Esophagus squamous epithelium (tissue), 5 donors: Measurements from ENCODE around the gene SEMA5A. TPM values are rescaled to one million over a fixed set of nuclear protein-coding genes. Genes with fewer than 3 reads are reported as not detected.

ENCODE experiments used
- DNase-seq: peaks from one replicate; lab custom pipeline; 2025; lab: John Stamatoyannopoulos, UW
- H3K27ac ChIP-seq, 4 donors: fragments of 200-600 bp; sonication (generic); one replicate each; pipeline ENCODE4 v1.5.1; 2016 to 2019; ENCODE audit warnings: mild to moderate bottlenecking in 1 of 4
- H3K27me3 ChIP-seq, 4 donors: fragments of 200-600 bp; sonication (generic); 1 replicate in 3 of 4; 2 replicates in 1 of 4; pipeline versions ENCODE4 v1.5.1 to v1.6.0; 2017 to 2021; ENCODE audit warnings: antibody characterized with exemption in 1 of 4
- H3K36me3 ChIP-seq, 3 donors: fragments of 200-600 bp; sonication (generic); one replicate each; pipeline ENCODE4 v1.5.1; 2016 to 2019
- H3K4me1 ChIP-seq, 3 donors: fragments of 200-600 bp; sonication (generic); one replicate each; pipeline ENCODE4 v1.5.1; 2017 to 2019
- H3K4me3 ChIP-seq, 4 donors: fragments of 200-600 bp; sonication (generic); 1 replicate in 3 of 4; 2 replicates in 1 of 4; pipeline ENCODE4 v1.5.1; 2016 to 2019; ENCODE audit warnings: mild to moderate bottlenecking in 2 of 4, moderate library complexity in 1 of 4
- H3K9me3 ChIP-seq, 3 donors: fragments of 200-600 bp; sonication (generic); one replicate each; pipeline ENCODE4 v1.5.1; 2016 to 2019
- CTCF ChIP-seq, 6 experiments: fragments of 450-650 bp in 4 of 6; fragments of 200-600 bp in 2 of 6; sonication (generic) in 2 of 6; IDR thresholded peaks; one replicate each; pipeline ENCODE4 v1.5.1; 2016 to 2019; ENCODE audit warnings: antibody characterized with exemption in 6 of 6, mild to moderate bottlenecking in 4 of 6, moderate library complexity in 4 of 6
- POLR2A ChIP-seq, 4 donors: fragments of 450-650 bp; IDR thresholded peaks; one replicate each; pipeline ENCODE4 v1.6.1; 2017; ENCODE audit warnings: antibody characterized with exemption in 4 of 4, mild to moderate bottlenecking in 4 of 4, moderate library complexity in 3 of 4
- WGBS, 2 donors: methylation state at CpG; one replicate each; pipeline ENCODE4 v1.1.5; 2018; 5-methylcytosine and 5-hydroxymethylcytosine counted together
- intact Hi-C: fragments of 100-400 bp; cut with DNase I; formaldehyde crosslinking; loops from one replicate; pipeline ENCODE4 v1.15.0; 2022
- total RNA-seq, 4 donors: library from RNA; depleted of rRNA; stranded (reverse); fragments of >200 nt; gene quantifications; one replicate each; pipeline ENCODE4 v1.1.0, GENCODE V29; 2016
- donor health status: DM: yes; HTN: yes; CAD: no.

Gene SEMA5A
- total RNA-seq, 4 donors from 2014 or later: 3.9 to 9.4 (median 8.4) TPM

GRCh38 chr5:9496801-9497200 is 49.1 kb downstream of the SEMA5A start:
- Histone ChIP-seq H3K9me3 (no peaks in the 10 kb centered on the region), H3K4me1 (no peaks in the 10 kb centered on the region), H3K4me3 (no peak overlapping the region), H3K36me3 (no peaks in the 10 kb centered on the region), H3K27me3 (no peaks in the 10 kb centered on the region), H3K27ac (no peak overlapping the region)
- TF ChIP-seq CTCF (IDR thresholded peaks at IDR 0.05) (no peak), POLR2A (IDR thresholded peaks at IDR 0.05) (no peak)
- DNase-seq: no peak
- intact Hi-C loops: no loop called here
- WGBS, 2 donors: 63 to 86% methylated on average over 1 of the region's 1 CpG

GRCh38 chr5:9495121-9495520 is 50.8 kb downstream of the SEMA5A start:
- no peaks in the 10 kb centered on the region for H3K36me3 ChIP-seq

DNA sequence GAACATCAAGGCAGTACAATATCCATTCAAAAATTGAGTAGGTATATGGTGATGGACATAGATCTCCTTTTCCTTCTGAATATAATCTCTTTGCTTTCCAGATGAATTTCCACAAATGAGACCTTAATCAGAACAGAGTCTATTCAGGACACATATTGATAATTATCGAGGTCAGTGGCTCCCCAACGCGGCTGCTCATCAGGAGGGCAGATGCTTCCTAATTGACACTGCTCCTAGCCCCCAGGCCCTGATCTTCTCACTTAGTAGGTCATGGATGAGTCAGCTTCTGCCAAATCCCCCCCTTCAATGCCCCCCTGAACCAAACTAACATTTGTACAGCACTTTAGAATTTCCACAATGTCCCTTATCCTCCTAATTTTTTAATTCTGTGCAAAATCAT is 51.6 kb downstream of the SEMA5A start:
- Histone ChIP-seq H3K36me3 (no peaks in the 10 kb centered on the region), H3K4me3 (no peak overlapping the region), H3K4me1 (no peaks in the 10 kb centered on the region), H3K27me3 (no peaks in the 10 kb centered on the region), H3K9me3 (no peaks in the 10 kb centered on the region), H3K27ac (no peak overlapping the region)
- intact Hi-C loops: no loop called here
- TF ChIP-seq POLR2A (IDR thresholded peaks at IDR 0.05) (no peak), CTCF (IDR thresholded peaks at IDR 0.05) (no peak)
- no peak for DNase-seq
- 91 to 93% methylated on average over 3 of the region's 3 CpGs for WGBS, 2 donors

More at GRCh38 chr5:9495121-9495520, 50.8 kb downstream of the SEMA5A start:
- Histone ChIP-seq H3K4me1 (no peaks in the 10 kb centered on the region), H3K9me3 (no peaks in the 10 kb centered on the region), H3K4me3 (no peak overlapping the region), H3K27ac (no peak overlapping the region), H3K27me3 (no peaks in the 10 kb centered on the region)
- intact Hi-C loops: no loop called here
- DNase-seq: no peak
- no peak for TF ChIP-seq CTCF (IDR thresholded peaks at IDR 0.05)
- TF ChIP-seq POLR2A (IDR thresholded peaks at IDR 0.05): no peak
- WGBS, 2 donors: 86 to 92% methylated on average over 4 of the region's 4 CpGs

DNA sequence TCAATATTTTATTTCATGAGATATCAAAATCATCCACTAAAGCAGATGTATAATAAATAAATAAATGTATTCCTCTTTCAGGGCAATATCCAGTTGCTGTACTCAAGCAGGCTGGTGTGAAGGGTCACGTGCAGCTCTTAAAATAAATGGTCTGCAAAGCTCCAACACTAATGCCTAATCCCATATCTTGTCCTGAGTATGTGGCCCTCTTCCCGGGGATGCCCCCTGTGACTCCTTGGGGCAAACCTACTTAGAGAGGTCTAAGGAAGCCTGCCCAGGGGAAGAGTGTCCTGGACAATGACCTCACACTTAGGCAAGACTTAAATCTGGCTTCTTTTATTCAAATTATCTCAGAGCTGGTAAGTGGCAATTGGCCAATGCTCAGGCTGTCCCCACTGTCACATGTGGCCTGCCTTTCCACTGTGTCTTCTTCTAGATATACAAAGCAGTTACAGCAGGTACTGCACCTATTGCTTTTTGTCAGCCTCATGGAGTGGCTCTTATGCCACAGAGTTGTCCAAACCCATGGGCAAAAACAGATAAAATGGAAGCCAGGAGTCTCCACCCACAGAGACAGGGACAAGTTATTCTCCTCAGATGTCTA is 55.3 kb downstream of the SEMA5A start:
- intact Hi-C loops: no loop called here
- TF ChIP-seq CTCF (IDR thresholded peaks at IDR 0.05) (no peak), POLR2A (IDR thresholded peaks at IDR 0.05) (no peak)

GRCh38 chr5:9483779-9484178 is 62.1 kb downstream of the SEMA5A start:
- no peak overlapping the region for H3K27ac ChIP-seq
- no peaks in the 10 kb centered on the region for H3K4me1 ChIP-seq
- peaks cover 0 to 3% (median 0%) of the 10 kb centered on the region in 3 donors for H3K9me3 ChIP-seq
- H3K36me3 ChIP-seq: no peaks in the 10 kb centered on the region
- TF ChIP-seq POLR2A (IDR thresholded peaks at IDR 0.05) (no peak), CTCF (IDR thresholded peaks at IDR 0.05) (no peak)
- WGBS, 2 donors: 78 to 91% methylated on average over 3 of the region's 3 CpGs
- intact Hi-C loops: no loop called here
- no peaks in the 10 kb centered on the region for H3K27me3 ChIP-seq
- no peak for DNase-seq
- no peak overlapping the region for H3K4me3 ChIP-seq

More for the DNA sequence above, 55.3 kb downstream of the SEMA5A start:
- no peaks in the 10 kb centered on the region for H3K27me3 ChIP-seq
- H3K9me3 ChIP-seq: no peaks in the 10 kb centered on the region
- no peaks in the 10 kb centered on the region for H3K4me1 ChIP-seq
- no peak overlapping the region for H3K4me3 ChIP-seq
- no peak overlapping the region for H3K27ac ChIP-seq
- H3K36me3 ChIP-seq: no peaks in the 10 kb centered on the region
- WGBS, 2 donors: 78 to 84% methylated on average over 2 of the region's 2 CpGs
- DNase-seq: no peak
